ENCODE measurements around the gene KCTD21.
A peak's percentile ranks its signal among the peaks of the same experiment; 100 is the strongest.

KCTD21 gene

GRCh38 chr11:78164471-78164870 is 24.0 kb downstream of the KCTD21 start:
- H3K4me3 ChIP-seq (ENCODE audit: low read depth in 1 of 2, low read length in 2 of 2): no peak overlapping the region
- no peaks in the 10 kb centered on the region for H3K27me3 ChIP-seq (ENCODE audit: low read depth, low read length)
- no peaks in the 10 kb centered on the region for H3K36me3 ChIP-seq (ENCODE audit: control insufficient read depth in 1 of 2, insufficient read depth in 2 of 2, low read length in 2 of 2)
- no peaks in the 10 kb centered on the region for H3K9me3 ChIP-seq (ENCODE audit: control insufficient read depth in 1 of 2, low read length in 2 of 2)
- H3K4me1 ChIP-seq (ENCODE audit: control insufficient read depth in 1 of 2, insufficient read depth in 2 of 2, low read length in 2 of 2): peaks cover 3 to 51% of the 10 kb centered on the region in 2 donors
- H3K27ac ChIP-seq (ENCODE audit: low read length): no peak overlapping the region

GRCh38 chr11:78163828-78164227 is 24.6 kb downstream of the KCTD21 start:
- H3K4me1 ChIP-seq (ENCODE audit: control insufficient read depth in 1 of 2, insufficient read depth in 2 of 2, low read length in 2 of 2): peaks cover 3 to 55% of the 10 kb centered on the region in 2 donors
- H3K9me3 ChIP-seq (ENCODE audit: control insufficient read depth in 1 of 2, low read length in 2 of 2): no peaks in the 10 kb centered on the region
- H3K27ac ChIP-seq (ENCODE audit: low read length): no peak overlapping the region
- H3K27me3 ChIP-seq (ENCODE audit: low read depth, low read length): no peaks in the 10 kb centered on the region
- no peak overlapping the region for H3K4me3 ChIP-seq (ENCODE audit: low read depth in 1 of 2, low read length in 2 of 2)
- H3K36me3 ChIP-seq (ENCODE audit: control insufficient read depth in 1 of 2, insufficient read depth in 2 of 2, low read length in 2 of 2): no peaks in the 10 kb centered on the region

- no peaks in the 10 kb centered on the region for H3K9me3 ChIP-seq (ENCODE audit: control insufficient read depth in 1 of 2, low read length in 2 of 2)
- no peaks in the 10 kb centered on the region for H3K36me3 ChIP-seq (ENCODE audit: control insufficient read depth in 1 of 2, insufficient read depth in 2 of 2, low read length in 2 of 2)
- peaks cover 3 to 50% of the 10 kb centered on the region in 2 donors for H3K4me1 ChIP-seq (ENCODE audit: control insufficient read depth in 1 of 2, insufficient read depth in 2 of 2, low read length in 2 of 2)
- H3K27me3 ChIP-seq (ENCODE audit: low read depth, low read length): no peaks in the 10 kb centered on the region
- H3K27ac ChIP-seq (ENCODE audit: low read length): no peak overlapping the region
- no peak overlapping the region for H3K4me3 ChIP-seq (ENCODE audit: low read depth in 1 of 2, low read length in 2 of 2)
Observed at GRCh38 chr11:78161962-78162371, 26.5 kb downstream of the KCTD21 start.

GRCh38 chr11:78161346-78161745 is 27.1 kb downstream of the KCTD21 start:
- no peaks in the 10 kb centered on the region for H3K9me3 ChIP-seq (ENCODE audit: control insufficient read depth in 1 of 2, low read length in 2 of 2)
- H3K27ac ChIP-seq (ENCODE audit: low read length): no peak overlapping the region
- H3K4me3 ChIP-seq (ENCODE audit: low read depth in 1 of 2, low read length in 2 of 2): no peak overlapping the region
- no peaks in the 10 kb centered on the region for H3K27me3 ChIP-seq (ENCODE audit: low read depth, low read length)
- no peaks in the 10 kb centered on the region for H3K36me3 ChIP-seq (ENCODE audit: control insufficient read depth in 1 of 2, insufficient read depth in 2 of 2, low read length in 2 of 2)
- peaks cover 3 to 55% of the 10 kb centered on the region in 2 donors for H3K4me1 ChIP-seq (ENCODE audit: control insufficient read depth in 1 of 2, insufficient read depth in 2 of 2, low read length in 2 of 2)

- Histone ChIP-seq H3K27ac (ENCODE audit: low read length) (no peak overlapping the region), H3K27me3 (ENCODE audit: low read depth, low read length) (no peaks in the 10 kb centered on the region), H3K4me3 (ENCODE audit: low read depth in 1 of 2, low read length in 2 of 2) (no peak overlapping the region), H3K4me1 (ENCODE audit: control insufficient read depth in 1 of 2, insufficient read depth in 2 of 2, low read length in 2 of 2) (peaks cover 3 to 51% of the 10 kb centered on the region in 2 donors), H3K36me3 (ENCODE audit: control insufficient read depth in 1 of 2, insufficient read depth in 2 of 2, low read length in 2 of 2) (no peaks in the 10 kb centered on the region), H3K9me3 (ENCODE audit: control insufficient read depth in 1 of 2, low read length in 2 of 2) (no peaks in the 10 kb centered on the region)
Observed at GRCh38 chr11:78160557-78160956, 27.9 kb downstream of the KCTD21 start.

- H3K9me3 ChIP-seq (ENCODE audit: control insufficient read depth in 1 of 2, low read length in 2 of 2): no peaks in the 10 kb centered on the region
- peak overlapping the region in 1 of 2 donors; percentile 19 for H3K4me3 ChIP-seq (ENCODE audit: low read depth in 1 of 2, low read length in 2 of 2)
- H3K36me3 ChIP-seq (ENCODE audit: control insufficient read depth in 1 of 2, insufficient read depth in 2 of 2, low read length in 2 of 2): no peaks in the 10 kb centered on the region
- H3K4me1 ChIP-seq (ENCODE audit: control insufficient read depth in 1 of 2, insufficient read depth in 2 of 2, low read length in 2 of 2): peaks cover 1 to 47% of the 10 kb centered on the region in 2 donors
- no peaks in the 10 kb centered on the region for H3K27me3 ChIP-seq (ENCODE audit: low read depth, low read length)
- H3K27ac ChIP-seq (ENCODE audit: low read length): peak overlapping the region; percentile 32
Observed at GRCh38 chr11:78158987-78159652, 29.3 kb downstream of the KCTD21 start.

- no peaks in the 10 kb centered on the region for H3K36me3 ChIP-seq (ENCODE audit: control insufficient read depth in 1 of 2, insufficient read depth in 2 of 2, low read length in 2 of 2)
- H3K4me1 ChIP-seq (ENCODE audit: control insufficient read depth in 1 of 2, insufficient read depth in 2 of 2, low read length in 2 of 2): peaks cover 0 to 25% of the 10 kb centered on the region in 2 donors
- H3K4me3 ChIP-seq (ENCODE audit: low read depth in 1 of 2, low read length in 2 of 2): no peak overlapping the region
- H3K27me3 ChIP-seq (ENCODE audit: low read depth, low read length): no peaks in the 10 kb centered on the region
- no peak overlapping the region for H3K27ac ChIP-seq (ENCODE audit: low read length)
- H3K9me3 ChIP-seq (ENCODE audit: control insufficient read depth in 1 of 2, low read length in 2 of 2): no peaks in the 10 kb centered on the region
Observed at GRCh38 chr11:78156127-78156844, 32.1 kb downstream of the KCTD21 start.

GRCh38 chr11:78151804-78152203 is 36.6 kb downstream of the KCTD21 start:
- H3K4me3 ChIP-seq (ENCODE audit: low read depth in 1 of 2, low read length in 2 of 2): no peak overlapping the region
- H3K9me3 ChIP-seq (ENCODE audit: control insufficient read depth in 1 of 2, low read length in 2 of 2): no peaks in the 10 kb centered on the region
- no peaks in the 10 kb centered on the region for H3K27me3 ChIP-seq (ENCODE audit: low read depth, low read length)
- H3K4me1 ChIP-seq (ENCODE audit: control insufficient read depth in 1 of 2, insufficient read depth in 2 of 2, low read length in 2 of 2): peaks cover 0 to 6% of the 10 kb centered on the region in 2 donors
- no peaks in the 10 kb centered on the region for H3K36me3 ChIP-seq (ENCODE audit: control insufficient read depth in 1 of 2, insufficient read depth in 2 of 2, low read length in 2 of 2)
- H3K27ac ChIP-seq (ENCODE audit: low read length): no peak overlapping the region

GRCh38 chr11:78150754-78151153 is 37.7 kb downstream of the KCTD21 start:
- Histone ChIP-seq H3K36me3 (ENCODE audit: control insufficient read depth in 1 of 2, insufficient read depth in 2 of 2, low read length in 2 of 2) (no peaks in the 10 kb centered on the region), H3K4me1 (ENCODE audit: control insufficient read depth in 1 of 2, insufficient read depth in 2 of 2, low read length in 2 of 2) (peaks cover 0 to 8% of the 10 kb centered on the region in 2 donors), H3K4me3 (ENCODE audit: low read depth in 1 of 2, low read length in 2 of 2) (no peak overlapping the region), H3K9me3 (ENCODE audit: control insufficient read depth in 1 of 2, low read length in 2 of 2) (no peaks in the 10 kb centered on the region), H3K27ac (ENCODE audit: low read length) (no peak overlapping the region), H3K27me3 (ENCODE audit: low read depth, low read length) (no peaks in the 10 kb centered on the region)

GRCh38 chr11:78150346-78150745 is 38.1 kb downstream of the KCTD21 start:
- Histone ChIP-seq H3K36me3 (ENCODE audit: control insufficient read depth in 1 of 2, insufficient read depth in 2 of 2, low read length in 2 of 2) (no peaks in the 10 kb centered on the region), H3K27ac (ENCODE audit: low read length) (no peak overlapping the region), H3K4me1 (ENCODE audit: control insufficient read depth in 1 of 2, insufficient read depth in 2 of 2, low read length in 2 of 2) (peaks cover 0 to 8% of the 10 kb centered on the region in 2 donors), H3K4me3 (ENCODE audit: low read depth in 1 of 2, low read length in 2 of 2) (no peak overlapping the region), H3K27me3 (ENCODE audit: low read depth, low read length) (no peaks in the 10 kb centered on the region), H3K9me3 (ENCODE audit: control insufficient read depth in 1 of 2, low read length in 2 of 2) (no peaks in the 10 kb centered on the region)

- H3K4me3 ChIP-seq (ENCODE audit: low read depth in 1 of 2, low read length in 2 of 2): no peak overlapping the region
- H3K36me3 ChIP-seq (ENCODE audit: control insufficient read depth in 1 of 2, insufficient read depth in 2 of 2, low read length in 2 of 2): no peaks in the 10 kb centered on the region
- no peak overlapping the region for H3K27ac ChIP-seq (ENCODE audit: low read length)
Observed at GRCh38 chr11:78149646-78150045, 38.8 kb downstream of the KCTD21 start.

More at GRCh38 chr11:78149646-78150045, 38.8 kb downstream of the KCTD21 start:
- Histone ChIP-seq H3K27me3 (ENCODE audit: low read depth, low read length) (no peaks in the 10 kb centered on the region), H3K4me1 (ENCODE audit: control insufficient read depth in 1 of 2, insufficient read depth in 2 of 2, low read length in 2 of 2) (peaks cover 0 to 8% of the 10 kb centered on the region in 2 donors), H3K9me3 (ENCODE audit: control insufficient read depth in 1 of 2, low read length in 2 of 2) (no peaks in the 10 kb centered on the region)
